ENCODE measurements around the gene PLXNA2.

PLXNA2 gene

DNA sequence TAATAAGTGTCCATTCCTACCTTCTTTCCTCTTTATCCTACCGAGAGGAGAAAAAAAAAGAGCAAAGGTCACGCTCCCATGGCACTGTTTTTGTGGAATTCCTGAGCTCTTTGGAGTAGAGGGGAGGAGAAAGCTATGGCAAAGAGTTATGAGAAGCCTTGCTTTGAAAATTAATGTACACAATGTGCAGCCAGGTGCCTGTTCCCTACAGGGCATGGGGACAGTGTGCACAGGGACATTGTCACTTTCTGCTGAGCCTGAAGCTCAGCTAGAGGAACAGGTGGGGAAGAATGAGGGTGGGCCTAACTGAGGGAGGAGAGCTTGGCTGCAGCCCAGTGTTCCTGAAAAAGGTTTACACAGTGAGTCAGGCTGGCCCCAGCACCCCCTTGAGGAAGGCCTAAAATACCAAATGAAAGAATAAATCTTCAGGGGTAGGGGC, 66.1 kb downstream of the PLXNA2 start:
- DNase-seq: peak; percentile 44

GRCh38 chr1:208177656-208178055, 66.5 kb downstream of the PLXNA2 start:
- peak; percentile 39 for DNase-seq

GRCh38 chr1:208176649-208177048, 67.5 kb downstream of the PLXNA2 start:
- no peak for DNase-seq

DNA sequence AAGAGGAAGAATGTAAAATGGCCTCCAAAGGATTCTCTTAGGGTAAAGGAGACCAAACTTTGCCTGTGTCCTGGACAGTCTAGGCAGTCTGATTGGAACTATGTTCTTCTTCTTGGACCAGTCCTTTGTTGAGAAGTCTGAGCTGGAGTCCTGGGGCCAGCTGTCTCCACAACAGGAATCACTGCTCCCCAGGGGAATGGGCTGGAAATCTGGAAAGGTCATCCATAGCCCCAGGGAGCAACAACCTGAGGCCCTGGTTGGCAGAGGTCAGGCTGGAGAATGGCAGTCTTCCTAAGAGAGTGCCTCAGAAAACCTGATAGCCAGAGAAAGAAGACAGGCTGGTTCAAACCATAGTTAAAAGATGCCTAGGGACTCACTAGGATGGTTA, 68.7 kb downstream of the PLXNA2 start:
- no peak for DNase-seq

- DNase-seq: no peak
These were observed 69.3 kb downstream of the PLXNA2 start for GRCh38 chr1:208174731-208175507.

GRCh38 chr1:208174200-208174599, 70.0 kb downstream of the PLXNA2 start:
- DNase-seq: no peak

- DNase-seq: no peak
These were observed 70.4 kb downstream of the PLXNA2 start for GRCh38 chr1:208173749-208174148.

DNA sequence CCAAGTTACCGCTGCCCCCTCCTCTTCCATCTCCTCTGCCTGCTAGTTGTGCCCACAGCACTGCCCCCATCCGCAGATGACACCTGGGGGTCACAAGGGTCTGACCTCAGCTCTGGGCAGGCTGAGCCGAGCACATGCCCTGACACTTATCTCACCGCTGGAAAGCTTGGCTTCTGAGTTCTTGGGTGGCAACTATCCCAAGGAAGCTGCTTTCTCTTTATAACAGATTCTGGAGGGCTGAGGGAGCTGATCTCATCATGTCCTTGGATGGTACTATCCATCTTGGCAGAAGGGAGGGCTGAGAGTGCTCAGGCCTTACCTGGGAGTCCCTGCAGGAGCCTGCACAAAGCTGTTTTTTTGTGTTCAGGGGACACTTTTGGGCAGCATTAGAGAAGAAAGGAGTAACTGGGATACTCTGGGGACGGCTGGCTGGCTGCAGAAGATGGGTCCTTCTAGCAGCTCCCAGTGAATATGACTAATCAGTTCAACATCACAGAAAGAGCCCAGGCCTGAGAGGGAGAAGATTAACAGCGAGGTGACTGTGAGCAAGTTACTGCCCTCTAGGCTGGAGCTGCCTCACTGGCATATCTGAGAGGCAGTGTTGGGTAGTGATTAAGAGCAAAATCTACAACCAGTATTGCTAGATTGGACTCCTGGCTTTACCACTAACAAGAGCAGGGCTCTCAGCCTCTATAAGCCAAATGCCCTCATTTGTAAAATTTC, 71.6 kb downstream of the PLXNA2 start:
- DNase-seq: no peak

DNA sequence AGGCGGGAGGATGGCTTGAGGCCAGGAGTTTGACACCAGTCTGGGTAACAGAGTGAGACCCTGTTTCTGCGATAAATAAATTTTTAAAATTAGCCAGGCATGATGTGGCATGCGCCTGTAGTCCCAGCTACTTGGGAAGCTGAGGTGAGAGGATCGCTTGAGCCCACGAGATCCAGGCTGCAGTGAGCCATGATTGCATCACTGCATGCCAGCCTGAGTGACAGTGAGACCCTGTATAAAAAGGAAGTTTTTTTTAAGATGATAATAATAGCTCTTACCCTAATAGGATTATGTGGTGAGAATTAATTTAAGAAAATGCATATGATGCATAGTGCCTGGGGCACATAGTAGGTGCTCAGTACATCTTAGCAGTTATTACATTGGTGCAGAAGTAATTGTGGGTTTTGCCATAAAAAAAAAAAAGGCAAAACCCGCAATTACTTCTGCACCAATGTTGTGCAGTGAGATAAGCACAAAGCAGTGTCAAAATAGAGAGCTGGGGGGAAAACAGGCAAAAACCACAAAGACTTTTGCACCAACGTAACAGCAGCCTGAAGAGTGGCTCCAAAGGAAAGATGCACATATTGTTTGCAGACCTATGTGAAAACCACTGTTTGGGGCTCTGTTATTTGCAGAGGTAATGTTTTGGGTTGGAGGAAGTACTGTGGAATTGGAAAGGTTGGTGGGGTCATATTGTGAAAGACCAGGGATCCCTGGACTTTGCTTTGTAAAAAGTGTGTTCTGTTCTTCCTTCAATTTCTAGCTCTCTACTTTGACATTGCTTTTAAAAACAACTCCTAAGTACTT, 72.4 kb downstream of the PLXNA2 start:
- no peak for DNase-seq

- peak; percentile 35 for DNase-seq
These were observed 73.9 kb downstream of the PLXNA2 start for GRCh38 chr1:208170252-208170651.

- no peak for DNase-seq
These were observed 74.9 kb downstream of the PLXNA2 start for GRCh38 chr1:208169081-208169879.

DNA sequence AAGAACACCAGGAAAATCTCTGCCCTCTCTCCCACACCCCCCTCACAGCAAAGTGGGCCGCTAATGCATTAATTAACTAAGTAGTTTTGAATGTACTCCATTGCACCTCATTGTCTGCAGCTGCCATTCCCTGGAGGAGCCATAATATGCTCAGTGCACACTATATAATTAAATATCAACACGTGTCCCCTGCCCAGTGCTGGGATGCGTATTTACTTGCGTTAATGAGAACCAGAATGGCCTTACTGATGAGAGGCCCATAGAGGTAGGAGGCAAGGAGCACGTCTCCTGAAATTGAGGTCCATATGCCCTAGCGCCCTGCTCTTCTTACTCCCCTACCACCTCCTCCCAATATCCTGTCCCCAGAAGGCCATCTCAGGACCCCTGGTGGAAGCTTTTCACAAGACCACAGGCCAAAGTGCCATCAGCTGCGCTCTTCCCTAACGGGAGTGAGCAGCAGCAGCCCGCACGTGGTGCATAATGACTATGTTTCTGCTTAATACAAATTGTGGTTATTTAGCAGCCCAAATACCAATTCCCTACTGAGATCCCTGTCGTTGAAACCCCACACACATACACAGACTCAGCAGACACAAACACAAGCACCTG, 76.8 kb downstream of the PLXNA2 start:
- no peak for DNase-seq

DNA sequence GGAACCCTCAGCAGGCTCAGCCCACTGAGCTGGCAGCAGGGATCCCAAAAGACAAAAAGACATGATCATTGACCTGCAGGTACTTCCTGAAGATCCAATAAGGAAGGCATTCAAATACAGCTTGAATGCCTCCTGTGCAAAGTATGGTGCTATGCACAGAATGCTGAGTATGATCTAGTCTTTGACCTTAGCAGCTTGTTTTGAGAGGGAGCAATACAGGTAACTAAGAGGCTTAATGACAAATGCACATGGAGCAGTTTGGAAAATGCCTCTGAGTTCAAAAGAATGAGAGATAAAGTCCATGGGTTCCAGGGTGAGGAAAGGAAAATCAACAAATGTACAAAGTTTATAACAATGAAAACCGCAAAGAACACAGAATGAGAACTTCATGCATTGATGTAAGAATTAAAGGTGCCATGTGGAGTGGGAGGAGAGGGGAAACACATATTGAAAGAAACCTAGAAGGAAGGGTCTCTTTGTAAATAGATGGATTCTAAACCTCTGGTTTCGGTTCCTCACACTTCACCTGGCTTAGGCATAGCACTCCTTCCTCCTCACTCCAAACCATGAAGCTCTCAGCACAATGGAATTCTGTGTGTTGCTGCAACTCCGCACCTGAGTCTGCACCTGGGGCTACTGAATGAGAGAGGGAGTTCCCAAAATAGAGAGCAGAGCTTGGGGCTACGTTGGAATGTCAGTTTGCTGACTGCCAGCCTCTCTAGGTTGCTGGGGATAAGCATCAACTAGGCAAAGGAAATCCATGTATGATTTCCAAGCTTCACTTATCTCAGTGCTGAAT, 77.6 kb downstream of the PLXNA2 start:
- DNase-seq: no peak

DNA sequence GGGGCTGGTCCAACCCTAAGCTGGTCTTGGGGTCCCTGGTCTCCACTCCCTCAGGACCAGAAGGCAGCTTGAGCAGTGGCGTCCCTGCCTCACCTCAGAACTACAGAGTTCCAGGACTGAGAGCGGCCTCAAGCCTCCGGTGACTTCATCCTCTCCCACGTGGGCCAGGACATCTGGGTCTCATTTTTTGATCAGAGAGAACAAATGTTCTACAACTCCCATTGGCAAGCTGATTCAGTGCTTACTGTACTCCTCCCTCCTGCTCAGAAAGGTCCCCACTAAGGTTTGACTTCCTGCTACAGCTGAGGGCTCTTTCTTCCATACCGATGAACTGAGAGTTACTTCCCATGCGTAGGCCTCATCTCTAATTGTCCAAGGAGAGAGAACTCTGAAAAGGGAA, 78.5 kb downstream of the PLXNA2 start:
- DNase-seq: no peak

DNA sequence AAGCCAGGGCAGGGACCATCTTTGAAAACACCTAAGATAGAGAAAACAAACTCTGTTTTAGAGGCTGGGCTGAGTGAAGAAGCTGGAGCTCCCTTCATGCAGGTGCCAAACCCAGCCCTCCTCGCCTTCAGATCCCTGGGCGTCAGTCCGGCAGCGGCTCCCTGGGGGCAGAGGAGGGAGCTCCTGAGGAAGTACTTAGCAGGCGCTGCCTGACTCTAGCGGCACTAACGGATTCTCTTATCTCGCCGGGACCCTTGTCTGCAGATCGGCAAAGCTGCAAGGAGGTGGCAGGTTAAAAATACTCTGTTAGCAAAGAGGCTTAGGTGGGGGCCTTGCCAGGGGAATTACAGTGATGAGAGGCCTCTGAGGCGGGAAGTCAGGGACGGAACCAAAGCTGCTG, 79.6 kb downstream of the PLXNA2 start:
- DNase-seq: no peak

DNA sequence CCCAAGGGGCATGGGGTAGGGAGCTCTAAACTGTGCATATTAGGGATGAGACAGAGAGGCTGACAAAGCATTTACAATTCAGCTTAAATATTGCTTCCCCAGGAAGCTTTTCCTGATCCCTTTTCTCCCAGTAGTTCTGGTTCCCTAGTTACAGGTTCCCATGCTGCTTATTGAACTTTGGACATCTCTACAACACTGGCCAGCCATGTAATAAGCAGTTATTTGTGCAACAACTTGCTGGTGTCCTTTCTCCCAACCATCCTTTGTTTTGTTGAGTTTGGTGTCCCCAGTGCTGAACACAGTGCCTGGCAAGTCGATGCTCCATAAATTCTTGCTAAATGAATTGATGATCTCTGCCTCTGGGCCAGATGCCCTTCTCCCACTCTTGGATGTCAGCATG, 80.6 kb downstream of the PLXNA2 start:
- no peak for DNase-seq

DNA sequence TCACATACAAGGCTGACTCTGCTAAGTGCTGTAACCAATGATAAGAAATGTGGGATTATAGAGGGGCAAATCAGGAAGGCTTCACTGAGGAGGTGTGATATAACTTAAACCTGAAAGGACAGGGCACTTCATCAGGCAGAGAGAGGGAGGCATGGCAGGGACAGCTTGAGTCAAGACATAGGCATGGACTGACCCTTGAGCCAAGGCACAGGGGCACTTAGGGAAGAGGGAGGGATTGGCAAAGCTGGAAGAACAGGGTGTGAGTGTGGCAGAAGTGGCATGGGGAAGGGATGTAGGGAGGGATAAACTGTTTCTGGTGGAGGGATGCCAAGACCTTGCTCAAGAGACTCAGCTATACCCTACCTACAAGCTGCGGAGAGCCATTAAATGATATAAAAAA, 81.3 kb downstream of the PLXNA2 start:
- DNase-seq: peak; percentile 25

- no peak for DNase-seq
These were observed 82.4 kb downstream of the PLXNA2 start for GRCh38 chr1:208161656-208162375.

DNA sequence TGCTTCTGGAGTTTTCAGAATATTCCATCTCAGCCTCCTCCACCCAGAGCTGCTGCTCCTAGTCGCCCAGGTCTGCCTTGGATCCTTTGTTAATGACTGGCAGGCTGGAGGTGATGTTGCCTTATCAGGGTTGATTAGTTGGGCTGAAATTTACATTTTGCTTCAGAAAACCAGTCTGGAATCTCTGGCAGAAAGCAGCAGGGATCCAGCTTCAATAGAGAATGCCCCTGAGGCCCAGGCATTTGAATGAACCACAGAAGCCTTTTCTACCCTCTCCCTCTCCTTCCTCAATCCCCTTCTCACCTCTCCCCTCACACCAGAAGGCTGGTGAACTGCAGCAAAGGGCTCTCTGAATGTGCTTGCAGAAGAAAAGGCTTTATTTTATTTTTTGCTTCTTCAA, 83.2 kb downstream of the PLXNA2 start:
- DNase-seq: no peak

DNA sequence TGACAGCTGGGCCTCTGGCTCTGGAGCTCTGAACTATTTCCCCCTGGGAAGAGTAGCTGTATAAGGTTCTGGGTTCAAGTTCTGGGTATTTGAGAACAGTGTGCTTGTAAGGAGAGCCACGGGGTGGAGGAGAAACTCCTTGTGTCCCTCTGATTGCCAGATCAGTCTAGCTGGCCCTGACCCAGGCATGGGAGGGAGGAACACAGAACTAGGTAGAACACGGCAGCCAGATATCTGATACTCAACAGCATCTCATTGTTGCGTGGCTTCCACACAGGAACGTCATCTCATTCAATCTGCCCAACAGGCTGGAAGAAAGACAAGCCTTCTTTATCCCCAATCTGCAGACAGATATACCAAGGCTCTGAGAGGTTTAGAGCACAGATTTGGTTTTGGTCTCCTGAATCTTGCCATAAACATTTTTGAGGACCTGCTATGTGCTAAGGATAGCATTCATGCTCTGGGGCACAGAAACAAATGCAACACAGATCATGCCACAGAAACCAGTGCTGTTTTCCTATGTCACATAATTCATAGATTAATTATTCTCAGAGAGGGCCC, 83.8 kb downstream of the PLXNA2 start:
- peak; percentile 17 for DNase-seq
